ENCODE data around the gene PRRT1B.

PRRT1B gene

DNA sequence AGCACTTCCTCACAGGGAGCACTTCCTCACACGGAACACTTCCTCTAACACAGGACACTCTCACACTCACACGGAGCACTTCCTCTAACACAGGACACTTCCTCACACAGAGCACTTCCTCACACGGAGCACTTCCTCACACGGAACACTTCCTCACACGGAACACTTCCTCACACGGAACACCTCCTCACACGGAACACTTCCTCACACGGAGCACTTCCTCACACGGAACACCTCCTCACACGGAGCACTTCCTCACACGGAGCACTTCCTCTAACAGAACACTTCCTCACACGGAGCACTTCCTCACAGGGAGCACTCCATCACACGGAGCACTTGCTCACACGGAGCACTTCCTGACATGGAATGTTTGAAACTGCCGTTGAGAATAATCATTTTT, 29.2 kb upstream of the PRRT1B start:
- TF ChIP-seq, protein P1, sequence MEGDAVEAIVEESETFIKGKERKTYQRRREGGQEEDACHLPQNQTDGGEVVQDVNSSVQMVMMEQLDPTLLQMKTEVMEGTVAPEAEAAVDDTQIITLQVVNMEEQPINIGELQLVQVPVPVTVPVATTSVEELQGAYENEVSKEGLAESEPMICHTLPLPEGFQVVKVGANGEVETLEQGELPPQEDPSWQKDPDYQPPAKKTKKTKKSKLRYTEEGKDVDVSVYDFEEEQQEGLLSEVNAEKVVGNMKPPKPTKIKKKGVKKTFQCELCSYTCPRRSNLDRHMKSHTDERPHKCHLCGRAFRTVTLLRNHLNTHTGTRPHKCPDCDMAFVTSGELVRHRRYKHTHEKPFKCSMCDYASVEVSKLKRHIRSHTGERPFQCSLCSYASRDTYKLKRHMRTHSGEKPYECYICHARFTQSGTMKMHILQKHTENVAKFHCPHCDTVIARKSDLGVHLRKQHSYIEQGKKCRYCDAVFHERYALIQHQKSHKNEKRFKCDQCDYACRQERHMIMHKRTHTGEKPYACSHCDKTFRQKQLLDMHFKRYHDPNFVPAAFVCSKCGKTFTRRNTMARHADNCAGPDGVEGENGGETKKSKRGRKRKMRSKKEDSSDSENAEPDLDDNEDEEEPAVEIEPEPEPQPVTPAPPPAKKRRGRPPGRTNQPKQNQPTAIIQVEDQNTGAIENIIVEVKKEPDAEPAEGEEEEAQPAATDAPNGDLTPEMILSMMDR (IDR thresholded peaks at IDR 0.05; ENCODE audit: low read depth, low read length, missing control alignments): no peak
- DNase-seq (ENCODE audit: low read depth): no peak
- H3K4me3 ChIP-seq (ENCODE audit: low read depth, low read length): no peak overlapping the region

DNA sequence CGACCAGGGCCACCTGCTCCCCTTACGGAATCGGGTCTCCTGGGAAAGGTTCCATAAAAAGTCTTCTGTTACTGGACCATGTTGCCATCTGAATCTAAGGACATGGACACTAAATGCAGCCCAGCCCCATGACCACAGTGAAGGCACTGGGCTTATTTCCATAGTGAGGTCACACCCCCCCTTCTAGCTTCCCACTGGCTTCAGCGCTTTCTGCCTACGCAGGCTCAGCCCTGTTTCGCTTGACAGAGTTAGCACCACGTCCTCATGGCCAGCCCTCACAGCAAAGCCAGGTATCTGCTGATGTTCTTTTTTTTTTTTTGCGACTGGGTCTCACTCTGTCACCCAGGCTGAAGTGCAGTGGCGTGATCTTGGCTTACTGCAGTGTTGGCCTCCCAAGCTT, 28.4 kb upstream of the PRRT1B start:
- H3K4me3 ChIP-seq (ENCODE audit: low read depth, low read length): no peak overlapping the region
- DNase-seq (ENCODE audit: low read depth): no peak
- TF ChIP-seq, protein P1 (IDR thresholded peaks at IDR 0.05; ENCODE audit: low read depth, low read length, missing control alignments): no peak

DNA sequence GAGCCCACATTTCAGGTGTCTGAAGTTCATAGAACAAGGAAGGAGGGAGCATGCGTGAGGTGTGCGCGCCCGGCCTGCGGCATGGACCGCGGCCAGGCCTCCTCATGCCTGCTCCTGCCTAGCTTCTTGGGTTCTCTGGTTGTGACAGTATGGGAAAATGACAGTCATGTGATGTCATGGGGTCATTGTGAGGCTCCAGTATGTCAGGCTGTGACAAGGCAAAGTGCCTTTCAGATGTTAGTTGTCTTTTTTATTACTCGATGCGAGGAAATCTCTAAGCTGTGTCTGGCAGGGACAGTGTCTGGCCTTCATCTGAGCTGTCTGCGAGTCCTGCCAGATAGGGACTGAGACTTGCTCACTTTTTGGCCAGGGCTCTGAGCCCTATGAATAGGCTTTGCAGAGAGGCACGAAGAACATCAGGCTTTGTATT, 27.5 kb upstream of the PRRT1B start:
- DNase-seq (ENCODE audit: low read depth): no peak
- no peak overlapping the region for H3K4me3 ChIP-seq (ENCODE audit: low read depth, low read length)
- TF ChIP-seq, protein P1 (IDR thresholded peaks at IDR 0.05; ENCODE audit: low read depth, low read length, missing control alignments): no peak

DNA sequence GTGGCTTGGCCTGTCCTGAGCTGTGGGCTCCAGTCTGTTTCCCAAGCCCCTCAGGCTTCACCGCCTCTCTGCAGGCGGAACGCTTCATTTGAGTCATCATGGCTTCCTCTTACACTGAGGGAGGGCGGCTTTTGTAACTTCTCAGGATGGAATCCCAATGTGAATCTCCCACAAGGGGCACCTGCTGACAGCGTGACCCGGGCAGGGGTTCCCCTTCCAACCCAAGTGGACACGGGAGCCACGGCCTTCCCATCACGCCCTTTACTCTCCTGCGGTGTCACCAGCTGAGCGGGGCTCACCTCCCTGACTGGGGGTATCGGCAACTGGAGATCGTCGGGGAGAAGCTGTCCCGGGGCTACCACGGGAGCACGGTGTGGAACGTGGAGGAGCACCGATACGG, 26.8 kb upstream of the PRRT1B start:
- no peak for DNase-seq (ENCODE audit: low read depth)
- H3K4me3 ChIP-seq (ENCODE audit: low read depth, low read length): no peak overlapping the region

DNA sequence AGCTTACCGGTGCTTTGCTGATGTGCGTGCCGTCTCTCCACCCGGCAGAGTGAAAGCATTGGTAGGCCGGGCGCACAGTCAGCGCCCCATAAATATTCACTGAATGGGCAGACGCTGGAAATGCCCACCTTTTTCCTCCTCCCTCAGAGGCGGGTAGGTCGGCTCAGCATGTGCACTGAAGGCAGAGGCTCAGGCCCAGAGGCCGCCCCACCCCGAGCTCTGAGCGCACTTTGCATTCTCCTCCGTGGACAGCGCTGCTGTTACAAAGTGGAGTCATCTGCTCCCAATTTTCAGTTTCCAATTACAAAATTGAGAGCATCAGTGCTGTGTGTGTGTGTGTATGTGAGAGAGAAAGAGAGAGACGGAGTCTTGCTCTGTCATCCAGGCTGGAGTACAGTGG, 24.8 kb upstream of the PRRT1B start:
- no peak for DNase-seq (ENCODE audit: low read depth)
- H3K4me3 ChIP-seq (ENCODE audit: low read depth, low read length): no peak overlapping the region
- TF ChIP-seq, protein P1 (IDR thresholded peaks at IDR 0.05; ENCODE audit: low read depth, low read length, missing control alignments): no peak

More for the DNA sequence above, 26.8 kb upstream of the PRRT1B start:
- TF ChIP-seq, protein P1 (IDR thresholded peaks at IDR 0.05; ENCODE audit: low read depth, low read length, missing control alignments): no peak

DNA sequence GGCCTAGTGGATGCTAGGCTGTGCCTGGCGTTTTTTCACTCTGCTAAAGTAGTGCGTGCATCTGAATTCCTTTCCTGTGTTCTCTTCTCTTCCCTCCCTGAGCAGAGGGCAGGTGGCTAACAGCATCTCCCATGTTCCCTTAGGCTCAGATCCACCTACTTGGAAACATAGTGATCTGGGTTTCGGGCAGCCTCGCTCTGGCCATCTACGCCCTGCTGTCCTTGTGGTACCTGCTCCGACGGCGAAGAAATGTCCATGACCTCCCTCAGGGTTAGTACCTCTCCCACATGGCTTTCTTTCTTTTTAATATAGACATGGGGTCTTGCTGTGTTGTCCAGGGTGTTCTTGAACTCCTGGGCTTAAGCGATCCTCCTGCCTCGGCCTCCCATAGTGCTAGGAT, 24.1 kb upstream of the PRRT1B start:
- DNase-seq (ENCODE audit: low read depth): no peak
- TF ChIP-seq, protein P1 (IDR thresholded peaks at IDR 0.05; ENCODE audit: low read depth, low read length, missing control alignments): no peak
- H3K4me3 ChIP-seq (ENCODE audit: low read depth, low read length): no peak overlapping the region

DNA sequence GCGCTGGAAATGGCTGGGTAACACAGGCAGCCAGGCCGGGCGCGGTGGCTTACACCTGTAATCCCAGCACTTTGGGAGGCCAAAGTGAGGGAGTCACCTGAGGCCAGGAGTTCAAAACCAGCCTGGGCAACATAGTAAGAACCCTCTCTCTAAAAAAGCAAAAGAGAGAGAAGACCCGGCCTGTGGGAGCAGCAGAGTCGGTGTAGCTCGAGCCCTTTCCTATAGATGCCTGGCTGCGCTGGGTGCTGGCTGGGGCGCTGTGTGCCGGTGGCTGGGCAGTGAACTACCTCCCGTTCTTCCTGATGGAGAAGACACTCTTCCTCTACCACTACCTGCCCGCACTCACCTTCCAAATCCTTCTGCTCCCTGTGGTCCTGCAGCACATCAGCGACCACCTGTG, 23.5 kb upstream of the PRRT1B start:
- DNase-seq (ENCODE audit: low read depth): no peak
- TF ChIP-seq, protein P1 (IDR thresholded peaks at IDR 0.05; ENCODE audit: low read depth, low read length, missing control alignments): no peak

More for the DNA sequence above, 23.5 kb upstream of the PRRT1B start:
- H3K4me3 ChIP-seq (ENCODE audit: low read depth, low read length): no peak overlapping the region

All from GM12864 (cell line).